Measurements from ENCODE around the gene POU2F3.

DNA sequence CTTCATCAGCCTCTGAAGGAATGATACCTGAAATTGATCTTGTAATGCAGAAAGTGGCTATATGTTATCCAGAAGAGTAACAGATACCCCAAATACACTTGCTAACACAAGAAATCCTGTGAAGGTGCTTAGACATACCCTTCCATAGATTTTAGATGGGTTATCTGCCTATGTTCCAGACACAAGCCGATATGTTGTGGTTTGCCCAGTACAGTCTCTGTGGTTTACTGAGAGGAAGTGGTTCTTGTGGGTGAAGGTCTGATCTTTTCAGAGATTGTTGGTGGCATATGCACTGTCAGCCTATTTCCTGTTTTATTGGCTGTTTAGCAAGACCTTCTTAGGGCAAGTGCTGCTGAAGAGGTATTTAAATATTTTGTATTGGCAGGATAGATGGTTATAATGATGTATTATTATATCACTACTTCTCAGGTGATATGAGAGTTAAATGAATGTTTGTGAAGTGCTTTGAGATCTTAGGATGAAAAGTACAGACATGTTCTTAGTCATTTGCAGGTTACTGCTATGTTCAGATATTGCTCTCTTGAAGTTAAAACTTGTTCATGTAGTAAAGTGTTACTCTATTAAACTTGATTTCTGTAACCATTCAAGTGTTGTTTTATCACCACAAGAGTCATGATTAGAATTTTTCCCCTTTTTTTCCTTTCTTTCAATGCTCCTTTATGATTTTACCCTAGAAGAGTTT lies 104.5 kb downstream of the POU2F3 start:
- TF ChIP-seq, protein P1, sequence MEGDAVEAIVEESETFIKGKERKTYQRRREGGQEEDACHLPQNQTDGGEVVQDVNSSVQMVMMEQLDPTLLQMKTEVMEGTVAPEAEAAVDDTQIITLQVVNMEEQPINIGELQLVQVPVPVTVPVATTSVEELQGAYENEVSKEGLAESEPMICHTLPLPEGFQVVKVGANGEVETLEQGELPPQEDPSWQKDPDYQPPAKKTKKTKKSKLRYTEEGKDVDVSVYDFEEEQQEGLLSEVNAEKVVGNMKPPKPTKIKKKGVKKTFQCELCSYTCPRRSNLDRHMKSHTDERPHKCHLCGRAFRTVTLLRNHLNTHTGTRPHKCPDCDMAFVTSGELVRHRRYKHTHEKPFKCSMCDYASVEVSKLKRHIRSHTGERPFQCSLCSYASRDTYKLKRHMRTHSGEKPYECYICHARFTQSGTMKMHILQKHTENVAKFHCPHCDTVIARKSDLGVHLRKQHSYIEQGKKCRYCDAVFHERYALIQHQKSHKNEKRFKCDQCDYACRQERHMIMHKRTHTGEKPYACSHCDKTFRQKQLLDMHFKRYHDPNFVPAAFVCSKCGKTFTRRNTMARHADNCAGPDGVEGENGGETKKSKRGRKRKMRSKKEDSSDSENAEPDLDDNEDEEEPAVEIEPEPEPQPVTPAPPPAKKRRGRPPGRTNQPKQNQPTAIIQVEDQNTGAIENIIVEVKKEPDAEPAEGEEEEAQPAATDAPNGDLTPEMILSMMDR (IDR thresholded peaks at IDR 0.05 in 4 of 5, conservative IDR thresholded peaks at IDR 0.05 in 1 of 5), result no peak
- TF ChIP-seq POLR2A (IDR thresholded peaks at IDR 0.05), result no peak

Data from gastrocnemius medialis (tissue), 4 donors.